IPS-11a (cell line): ENCODE results near the gene VAPB.
"Not testable (repeated sequence)": the region's sequence is repeated elsewhere in the genome, so short reads cannot be mapped to it uniquely, and the experiment has no call there.

Experiments
- H3K4me3 ChIP-seq: one replicate; pipeline ENCODE4 v1.5.1; 2013; ENCODE audit warnings: low read depth, low read length, control low read depth

VAPB gene

GRCh38 chr20:58388882-58389323 lies at the start of gene VAPB:
VAPB (plus strand) TSS chr20:58389229; CDS start chr20:58389460, 231 bp downstream.
- H3K4me3 ChIP-seq: peak within 1 kb of the TSS; percentile 81

- no peak overlapping the region for H3K4me3 ChIP-seq
Measured at GRCh38 chr20:58339741-58340140, 49.3 kb upstream of the VAPB start.

DNA sequence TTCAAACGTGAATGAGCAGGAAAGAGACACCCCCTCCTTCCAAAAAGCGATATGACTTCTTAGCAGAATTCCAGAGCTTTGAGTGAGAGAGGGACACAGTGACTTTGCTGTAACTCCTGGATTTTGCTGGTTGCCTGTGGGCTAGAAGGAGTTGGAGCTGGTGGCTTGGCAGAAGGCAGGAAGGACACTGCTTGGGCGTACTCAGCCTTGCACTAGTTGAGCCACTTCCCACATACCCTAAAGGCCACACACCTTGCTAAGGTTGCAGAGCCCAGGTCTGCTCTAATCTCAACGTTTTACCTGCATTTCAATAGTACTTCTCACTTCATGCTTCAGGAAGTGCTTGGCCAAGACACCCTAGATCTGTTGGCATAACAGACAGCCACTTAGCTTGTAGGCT lies 48.9 kb upstream of the VAPB start:
- no peak overlapping the region for H3K4me3 ChIP-seq

DNA sequence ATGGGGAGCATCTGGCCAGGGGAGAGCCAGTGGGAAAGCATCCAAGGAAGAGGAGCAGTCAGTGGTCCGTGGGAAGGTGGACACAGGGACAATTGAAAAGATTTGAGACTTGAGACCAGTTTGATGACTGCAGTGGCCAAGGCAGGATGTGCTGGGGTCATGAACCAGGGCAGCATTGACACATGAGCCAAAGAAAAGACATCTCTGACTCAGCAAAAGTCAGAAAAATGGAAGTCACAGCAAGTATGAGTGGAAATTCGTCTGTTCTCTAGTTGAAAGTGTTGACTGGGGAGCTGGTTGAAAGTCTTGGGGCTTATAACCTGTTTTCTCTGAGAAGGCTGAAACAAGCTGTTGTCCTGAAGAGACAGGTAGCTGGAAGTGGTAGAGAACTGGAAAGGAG lies 48.2 kb upstream of the VAPB start:
- no peak overlapping the region for H3K4me3 ChIP-seq

DNA sequence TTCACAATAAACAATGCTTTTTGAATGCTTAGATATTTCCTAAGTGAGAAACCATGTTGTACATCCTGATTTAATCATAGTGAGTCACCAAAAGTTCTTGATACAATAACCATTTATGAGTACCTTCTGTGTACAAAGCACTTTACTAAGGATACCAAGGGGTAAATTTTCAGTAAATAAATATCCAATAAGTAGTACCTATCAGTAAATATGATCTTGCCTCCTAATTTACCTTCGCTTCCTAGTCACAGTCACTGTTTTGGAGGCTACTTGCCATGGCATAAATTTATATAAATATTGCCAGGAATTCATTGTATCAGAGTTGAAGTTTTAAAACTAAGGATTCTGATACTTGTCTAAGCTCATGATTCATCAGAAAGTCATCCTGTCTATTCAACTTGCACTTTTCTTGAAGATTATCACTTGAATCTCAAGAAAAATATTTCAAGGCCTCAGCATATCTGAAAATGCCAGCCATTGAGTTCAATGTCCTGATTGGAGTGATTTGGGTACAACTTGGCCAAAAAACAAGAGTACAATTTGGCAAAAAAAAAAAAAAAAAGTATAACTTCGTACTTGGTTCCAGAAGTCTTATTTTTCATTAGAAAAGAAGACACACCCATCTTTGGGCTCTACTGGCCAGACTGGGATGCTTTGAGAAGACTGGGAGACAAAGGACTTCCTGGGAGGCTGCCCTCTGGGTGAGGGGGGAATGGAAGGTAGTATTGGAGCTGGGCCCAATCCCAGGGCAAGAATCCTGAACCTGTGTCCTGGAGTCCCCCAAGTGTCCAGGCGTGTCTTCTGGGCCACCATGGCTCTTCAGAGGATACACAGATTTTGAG lies 46.7 kb upstream of the VAPB start:
- H3K4me3 ChIP-seq: no peak overlapping the region

DNA sequence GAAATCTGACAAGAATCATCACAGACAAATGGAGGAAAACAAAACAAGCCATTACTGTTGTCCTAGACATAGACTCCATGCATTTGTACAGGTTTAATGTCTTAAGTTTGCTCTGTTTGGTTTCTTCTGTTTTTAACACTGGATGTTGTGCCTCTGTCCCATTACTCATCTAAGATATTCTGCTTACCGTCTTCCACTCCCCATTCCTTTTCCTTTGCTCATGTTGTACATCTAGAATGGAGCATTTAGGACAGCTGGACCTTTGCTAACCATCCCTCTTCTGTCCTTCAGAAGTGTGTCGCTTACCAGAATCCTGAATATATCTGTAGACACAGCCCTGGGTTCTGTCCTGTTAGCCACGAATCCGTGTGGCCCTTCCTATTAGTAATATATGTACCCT lies 44.3 kb upstream of the VAPB start:
- no peak overlapping the region for H3K4me3 ChIP-seq

GRCh38 chr20:58349570-58349969 lies 39.5 kb upstream of the VAPB start:
- H3K4me3 ChIP-seq: no peak overlapping the region

GRCh38 chr20:58352468-58352867 lies 36.6 kb upstream of the VAPB start:
- H3K4me3 ChIP-seq: no peak overlapping the region

- no peak overlapping the region for H3K4me3 ChIP-seq
Measured at GRCh38 chr20:58359441-58359840, 29.6 kb upstream of the VAPB start.

GRCh38 chr20:58360936-58361335 lies 28.1 kb upstream of the VAPB start:
- H3K4me3 ChIP-seq: no peak overlapping the region

- no peak overlapping the region for H3K4me3 ChIP-seq
Measured at GRCh38 chr20:58361481-58362205, 27.4 kb upstream of the VAPB start.

- H3K4me3 ChIP-seq: no peak overlapping the region
Measured at GRCh38 chr20:58362206-58362516, 26.9 kb upstream of the VAPB start.

DNA sequence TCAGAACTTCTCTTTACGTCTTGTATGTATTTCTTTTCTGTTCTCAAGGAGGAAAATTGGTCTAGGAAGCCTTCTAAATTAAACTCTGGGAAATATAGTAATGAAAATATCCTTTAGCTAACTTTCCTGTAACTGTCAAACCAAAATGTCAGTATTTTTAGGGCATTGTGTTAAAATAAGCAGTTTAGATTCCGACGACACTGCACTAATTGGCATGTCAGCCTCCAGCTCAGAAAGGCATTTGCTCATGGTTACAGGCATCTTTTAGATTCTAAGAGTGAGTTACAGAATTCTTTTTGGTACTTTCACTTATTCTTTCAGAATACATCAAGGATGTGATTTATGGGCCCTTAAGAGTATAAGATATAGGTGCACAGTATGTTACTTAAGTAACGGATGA lies 26.1 kb upstream of the VAPB start:
- no peak overlapping the region for H3K4me3 ChIP-seq

GRCh38 chr20:58366866-58367265 lies 22.2 kb upstream of the VAPB start:
- no peak overlapping the region for H3K4me3 ChIP-seq

- H3K4me3 ChIP-seq: no peak overlapping the region
Measured at GRCh38 chr20:58372806-58373205, 16.2 kb upstream of the VAPB start.

DNA sequence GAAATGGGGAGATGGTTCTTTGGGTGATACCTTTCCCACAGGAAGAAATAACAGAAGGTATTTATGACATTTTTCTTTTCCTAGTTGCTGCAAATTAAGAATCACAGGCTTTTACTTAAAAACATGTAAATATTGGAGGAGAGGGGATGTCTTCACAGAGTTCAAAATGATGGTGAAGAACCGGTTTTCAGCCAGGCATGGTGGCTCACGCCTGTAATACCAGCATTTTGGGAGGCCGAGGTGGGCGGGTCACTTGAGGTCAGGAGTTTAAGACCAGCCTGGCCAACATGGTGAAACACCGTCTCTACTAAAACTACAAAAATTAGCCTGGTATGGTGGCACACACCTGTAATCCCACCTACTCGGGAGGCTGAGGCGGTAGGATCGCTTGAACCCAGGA lies 15.7 kb upstream of the VAPB start:
- not testable (repeated sequence) for H3K4me3 ChIP-seq

DNA sequence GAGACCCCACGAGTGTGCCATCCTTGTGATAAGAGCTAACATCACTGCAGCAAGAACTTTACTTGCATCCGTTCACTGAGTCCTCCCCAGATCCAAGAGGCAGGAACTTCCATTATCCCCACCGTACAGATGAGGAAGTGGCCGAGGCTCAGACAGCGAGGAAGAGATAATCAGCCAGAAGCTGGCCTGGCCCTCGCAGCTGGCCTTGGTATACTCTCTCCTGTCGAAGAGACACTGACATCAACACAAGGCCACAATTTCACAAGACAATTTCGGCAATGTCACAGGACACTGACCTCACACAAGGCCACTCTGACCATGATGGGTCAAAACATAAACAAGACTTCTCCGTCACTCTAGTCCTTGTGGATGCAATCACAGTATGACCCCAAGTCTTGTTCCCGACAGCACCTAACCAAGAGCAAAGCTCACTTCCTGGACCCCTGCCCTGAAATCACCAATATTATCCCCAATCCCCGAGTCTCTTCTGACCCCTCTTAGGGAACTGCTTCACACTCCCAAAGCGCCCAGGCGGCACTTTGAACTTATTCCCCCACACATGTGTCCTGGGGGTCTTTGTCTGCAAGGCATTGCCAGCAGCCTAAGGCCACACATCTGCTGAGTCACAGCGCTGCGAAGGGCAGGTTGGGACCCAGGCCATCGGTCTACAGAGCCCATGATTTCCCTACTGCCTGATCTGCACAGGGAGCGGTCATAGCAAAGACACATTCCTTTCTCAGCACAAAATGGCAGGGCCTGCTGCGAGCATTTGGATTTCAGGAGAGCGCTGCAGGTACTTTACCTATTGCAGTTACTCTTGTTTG lies 14.8 kb upstream of the VAPB start:
- H3K4me3 ChIP-seq: no peak overlapping the region

GRCh38 chr20:58374906-58375758 lies 13.9 kb upstream of the VAPB start:
- no peak overlapping the region for H3K4me3 ChIP-seq

GRCh38 chr20:58375759-58376352 lies 13.2 kb upstream of the VAPB start:
- no peak overlapping the region for H3K4me3 ChIP-seq

DNA sequence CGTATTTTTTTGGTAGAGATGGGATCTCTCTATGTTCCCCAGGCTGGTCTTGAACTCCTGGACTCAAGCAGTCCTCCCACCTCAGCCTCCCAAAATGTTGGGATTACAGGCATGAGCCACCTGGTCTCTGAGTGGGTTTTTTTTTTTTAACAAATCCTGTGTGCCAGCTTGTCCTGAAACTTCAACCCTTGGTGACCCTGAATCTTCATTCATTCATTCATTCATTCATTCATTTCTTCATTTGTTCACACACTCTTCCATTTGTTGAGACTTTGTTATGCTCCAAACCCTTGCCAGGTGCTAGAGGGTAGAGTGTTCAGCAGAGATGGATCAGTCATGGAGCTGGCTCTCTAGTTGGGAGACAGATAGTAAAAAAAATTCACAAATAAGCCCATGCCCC lies 12.0 kb upstream of the VAPB start:
- no peak overlapping the region for H3K4me3 ChIP-seq
